Spleen (tissue), 11 donors: Measurements from ENCODE around the gene LPP. TPM values are rescaled to one million over a fixed set of nuclear protein-coding genes. Genes with fewer than 3 reads are reported as not detected.

ENCODE experiments used
- DNase-seq: peaks from one replicate; pipeline ENCODE4 v3.0.0-alpha.2; 2020
- H3K27ac ChIP-seq, 8 donors: fragments of 200-600 bp; sonication (generic) in 7 of 8; 1 replicate in 4 of 8; 2 replicates in 4 of 8; pipeline versions ENCODE4 v1.5.0 to v1.8.0; 2016 to 2021; ENCODE audit warnings: inconsistent platforms in 4 of 8, mild to moderate bottlenecking in 4 of 8, moderate library complexity in 1 of 8
- H3K27me3 ChIP-seq, 7 donors: fragments of 200-600 bp; sonication (generic) in 6 of 7; replicated peaks in 1 of 7; 1 replicate in 4 of 7; 2 replicates in 3 of 7; pipeline versions ENCODE4 v1.5.0 to v1.8.0; 2016 to 2021; ENCODE audit warnings: inconsistent platforms in 3 of 7, mild to moderate bottlenecking in 1 of 7
- H3K36me3 ChIP-seq, 6 donors: fragments of 200-600 bp; sonication (generic) in 5 of 6; 1 replicate in 4 of 6; 2 replicates in 2 of 6; pipeline versions ENCODE4 v1.5.0 to v1.8.0; 2016 to 2021; ENCODE audit warnings: inconsistent platforms in 2 of 6
- H3K4me1 ChIP-seq, 6 donors: fragments of 200-600 bp; sonication (generic) in 5 of 6; 1 replicate in 3 of 6; 2 replicates in 3 of 6; pipeline versions ENCODE4 v1.5.0 to v1.8.0; 2016 to 2021; ENCODE audit warnings: inconsistent platforms in 3 of 6
- H3K4me3 ChIP-seq, 8 donors: fragments of 200-600 bp; sonication (generic) in 7 of 8; 1 replicate in 4 of 8; 2 replicates in 4 of 8; pipeline versions ENCODE4 v1.5.0 to v1.8.0; 2016 to 2021; ENCODE audit warnings: inconsistent platforms in 4 of 8, mild to moderate bottlenecking in 4 of 8, moderate library complexity in 2 of 8
- H3K9me3 ChIP-seq, 8 donors: fragments of 200-600 bp; sonication (generic) in 7 of 8; 1 replicate in 4 of 8; 2 replicates in 4 of 8; pipeline versions ENCODE4 v1.5.0 to v1.8.0; 2016 to 2021; ENCODE audit warnings: inconsistent platforms in 4 of 8
- CTCF ChIP-seq, 11 experiments: fragments of 200-600 bp in 7 of 11; fragments of 450-650 bp in 4 of 11; sonication (generic) in 4 of 11; IDR thresholded peaks in 8 of 11; conservative IDR thresholded peaks in 3 of 11; 1 replicate in 7 of 11; 2 replicates in 4 of 11; pipeline versions ENCODE4 v1.4.0 to v1.8.0; 2016 to 2021; ENCODE audit warnings: antibody characterized with exemption in 11 of 11, inconsistent platforms in 4 of 11, mild to moderate bottlenecking in 1 of 11
- POLR2A ChIP-seq, 3 donors: fragments of 450-650 bp; IDR thresholded peaks; one replicate each; pipeline ENCODE4 v1.5.1; 2017; ENCODE audit warnings: antibody characterized with exemption in 3 of 3, mild to moderate bottlenecking in 1 of 3
- POLR2AphosphoS5 ChIP-seq, 3 donors: sonication (generic); formaldehyde crosslinking; IDR thresholded peaks; one replicate each; pipeline ENCODE4 v1.5.1; 2017; ENCODE audit warnings: antibody characterized with exemption in 3 of 3
- WGBS, 5 donors: extraction: QIAGEN DNeasy Blood & Tissue Kit in 3 of 5; methylation state at CpG; one replicate each; pipeline versions ENCODE4 v1.1.5 to v1.1.7; 2013 to 2018; 5-methylcytosine and 5-hydroxymethylcytosine counted together
- intact Hi-C: fragments of 100-400 bp; cut with DNase I; formaldehyde crosslinking; loops from one replicate; pipeline ENCODE4 v1.15.0; 2023; ENCODE audit warnings: low total_unique reads
- polyA plus RNA-seq, 3 donors: library from polyadenylated mRNA; stranded (reverse); fragments of 200-250 nt; gene quantifications; one replicate each; pipeline ENCODE4 v1.2.1, GENCODE V29; 2013
- total RNA-seq, 7 donors: library from RNA; depleted of rRNA in 3 of 7; stranded (reverse); fragments of >200 nt in 3 of 7; fragmentation: NEBNext Ultra II Directional in 4 of 7; extraction: Animal tissue kit (Norgen Biotek cat#: 25700) in 4 of 7; gene quantifications; one replicate each; pipeline versions ENCODE4 v1.1.0 to v1.2.1, GENCODE V29; 2016 to 2021
- donor health status: healthy with polysubstance abuse.
- donor health status: DM: no; HTN: no; CAD: no; lungs with moderate emphysema.
- donor health status: DM: no; HTN: no; CAD: no.
- donor health status: Bipolar disorder and iron deficiency.
- donor health status: healthy.
- donor health status: DM: no; HTN: no; CAD: no.
- donor health status: DM: yes; HTN: yes; CAD: no.

LPP gene
- total and polyA plus RNA-seq, 10 donors, result 2.4 to 270 (median 156) TPM

- 59 to 83% (median 65%) methylated on average over 2 of the region's 2 CpGs for WGBS, 5 donors
- Histone ChIP-seq H3K4me3 (no peak overlapping the region), H3K36me3 (no peaks in the 10 kb centered on the region), H3K27me3 (no peaks in the 10 kb centered on the region), H3K27ac (peak overlapping the region in 5 of 8 donors; percentile 35 to 73 (median 68)), H3K9me3 (no peaks in the 10 kb centered on the region), H3K4me1 (peaks cover 0 to 55% (median 15%) of the 10 kb centered on the region in 6 donors)
- no peak for TF ChIP-seq CTCF (IDR thresholded peaks at IDR 0.05 in 8 of 11, conservative IDR thresholded peaks at IDR 0.05 in 3 of 11)
- TF ChIP-seq POLR2A (IDR thresholded peaks at IDR 0.05), result no peak
- no peak for TF ChIP-seq POLR2AphosphoS5 (IDR thresholded peaks at IDR 0.05)
- intact Hi-C loops, result no loop called here
- DNase-seq, result no peak
Observed at GRCh38 chr3:188822411-188822810, 668.5 kb downstream of the LPP start.

GRCh38 chr3:188824566-188824965 lies 670.6 kb downstream of the LPP start:
- Histone ChIP-seq H3K4me1 (peaks cover 0 to 39% (median 13%) of the 10 kb centered on the region in 6 donors), H3K27ac (no peak overlapping the region), H3K36me3 (no peaks in the 10 kb centered on the region), H3K4me3 (no peak overlapping the region), H3K27me3 (no peaks in the 10 kb centered on the region), H3K9me3 (no peaks in the 10 kb centered on the region)
- DNase-seq, result no peak
- TF ChIP-seq POLR2AphosphoS5 (IDR thresholded peaks at IDR 0.05), result no peak
- no peak for TF ChIP-seq POLR2A (IDR thresholded peaks at IDR 0.05)
- TF ChIP-seq CTCF (IDR thresholded peaks at IDR 0.05 in 8 of 11, conservative IDR thresholded peaks at IDR 0.05 in 3 of 11), result no peak
- intact Hi-C loops, result no loop called here
- 94 to 96% (median 94%) methylated on average over 8 of the region's 8 CpGs for WGBS, 5 donors

DNA sequence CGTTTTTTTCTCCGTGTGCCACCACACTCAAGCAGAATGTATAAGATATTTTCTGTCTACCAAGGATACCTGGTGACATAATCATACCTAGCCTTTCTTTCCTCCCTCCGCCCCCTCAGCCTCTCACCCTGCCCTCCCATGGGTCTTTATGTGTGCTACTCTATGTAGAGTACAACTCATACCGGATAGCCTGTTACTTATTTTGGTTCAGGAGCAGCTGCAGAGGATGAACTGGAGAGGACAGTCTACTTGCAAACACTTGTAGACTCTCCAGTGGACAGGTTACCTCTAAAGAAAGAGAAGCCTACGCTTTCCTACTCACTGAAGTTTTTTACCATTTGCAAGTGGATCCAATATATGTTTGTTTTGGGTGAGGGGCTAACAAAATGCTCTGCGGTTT lies 671.9 kb downstream of the LPP start:
- TF ChIP-seq POLR2AphosphoS5 (IDR thresholded peaks at IDR 0.05) (no peak), POLR2A (IDR thresholded peaks at IDR 0.05) (no peak), CTCF (IDR thresholded peaks at IDR 0.05 in 8 of 11, conservative IDR thresholded peaks at IDR 0.05 in 3 of 11) (no peak)
- Histone ChIP-seq H3K4me3 (no peak overlapping the region), H3K9me3 (no peaks in the 10 kb centered on the region), H3K27me3 (no peaks in the 10 kb centered on the region), H3K27ac (no peak overlapping the region), H3K36me3 (no peaks in the 10 kb centered on the region), H3K4me1 (peaks cover 0 to 40% (median 11%) of the 10 kb centered on the region in 6 donors)
- DNase-seq, result no peak
- 87 to 98% (median 97%) methylated on average over 6 of the region's 6 CpGs for WGBS, 5 donors
- intact Hi-C loops, result no loop called here

GRCh38 chr3:188826574-188826973 lies 672.6 kb downstream of the LPP start:
- intact Hi-C loops, result no loop called here
- Histone ChIP-seq H3K9me3 (no peaks in the 10 kb centered on the region), H3K4me3 (no peak overlapping the region), H3K27me3 (no peaks in the 10 kb centered on the region), H3K4me1 (peaks cover 0 to 34% (median 10%) of the 10 kb centered on the region in 6 donors), H3K36me3 (no peaks in the 10 kb centered on the region), H3K27ac (no peak overlapping the region)
- TF ChIP-seq CTCF (IDR thresholded peaks at IDR 0.05 in 8 of 11, conservative IDR thresholded peaks at IDR 0.05 in 3 of 11), result no peak
- TF ChIP-seq POLR2AphosphoS5 (IDR thresholded peaks at IDR 0.05), result no peak
- no peak for TF ChIP-seq POLR2A (IDR thresholded peaks at IDR 0.05)
- WGBS, 5 donors, result 89 to 100% (median 90%) methylated on average over 1 of the region's 1 CpG
- no peak for DNase-seq
